GM12878 (cell line): ENCODE results near the gene HDGFL1. TPM values are rescaled to one million over a fixed set of nuclear protein-coding genes. Genes with fewer than 3 reads are reported as not detected.

ENCODE experiments used
- ATAC-seq: fragments of 200-7000 bp; cut with Tn5 transposase; 3 replicates; pipeline ENCODE4 v1.9.1; 2020; ENCODE audit warnings: mild to moderate bottlenecking, moderate library complexity
- BruUV-seq: library from RNA; stranded (reverse); fragments of 400-500 nt; replicated peaks from 2 replicates; lab custom pipeline; 2021; lab: Mats Ljungman, UMichigan
- CTCF ChIA-PET: fragments of 300-600 bp; sonication (Branson Sonifier 250); formaldehyde crosslinking; extraction: SDS; loops from one replicate; lab custom pipeline; 2021; ENCODE audit warnings: inconsistent platforms; lab: Yijun Ruan, JAX
- POLR2A ChIA-PET: fragments of 350-600 bp; formaldehyde crosslinking; extraction: SDS; loops from one replicate; lab custom pipeline; 2021; ENCODE audit warnings: inconsistent platforms; lab: Charles Lee
- RAD21 ChIA-PET: fragments of 300-600 bp; sonication (Branson Sonifier 250); formaldehyde crosslinking; loops from one replicate; lab custom pipeline; 2023; ENCODE audit warnings: antibody characterized with exemption; ENCODE audit not compliant: unreplicated experiment; lab: Charles Lee
- SMC1A ChIA-PET: fragments of 300-600 bp; sonication (Branson Sonifier 250); formaldehyde crosslinking; loops from one replicate; lab custom pipeline; 2023; ENCODE audit not compliant: unreplicated experiment, uncharacterized antibody; lab: Charles Lee
- DNase-seq: peaks from one replicate; pipeline ENCODE4 v3.0.0-alpha.2; 2011; ENCODE audit warnings: low read depth, low spot score
- FAIRE-seq: peaks from 3 replicates; lab custom pipeline; 2011; peaks lifted over from hg19 to GRCh38; lab: Jason Lieb, UNC
- H2AFZ ChIP-seq: 2 replicates; pipeline ENCODE4 v1.6.0; 2011; ENCODE audit warnings: low read depth, low read length, control low read depth; ENCODE audit not compliant: control insufficient read depth
- H3K27ac ChIP-seq: 2 replicates; pipeline ENCODE4 v1.5.1; 2011; ENCODE audit warnings: control low read depth; ENCODE audit not compliant: control insufficient read depth, insufficient read depth
- H3K27me3 ChIP-seq, 2 experiments: replicated peaks in 1 of 2; 2 replicates each; pipeline versions ENCODE4 v1.6.0 to v1.6.1; 2011; ENCODE audit warnings: low read length in 1 of 2; ENCODE audit not compliant: control insufficient read depth in 2 of 2, insufficient read depth in 2 of 2
- H3K36me3 ChIP-seq, 2 experiments: 2 replicates each; pipeline ENCODE4 v1.5.1; 2011; ENCODE audit warnings: low read length in 1 of 2; ENCODE audit not compliant: control insufficient read depth in 2 of 2, insufficient read depth in 2 of 2
- H3K4me1 ChIP-seq: 2 replicates; pipeline ENCODE4 v1.6.1; 2011; ENCODE audit warnings: mild to moderate bottlenecking, low read length, moderate library complexity, mixed read lengths; ENCODE audit not compliant: control insufficient read depth, insufficient read depth
- H3K4me2 ChIP-seq: 2 replicates; pipeline ENCODE4 v1.6.0; 2011; ENCODE audit warnings: control low read depth; ENCODE audit not compliant: control insufficient read depth, insufficient read depth
- H3K4me3 ChIP-seq: fragments of 200-600 bp; sonication (generic); 2 replicates; pipeline ENCODE4 v1.5.1; 2016
- H3K79me2 ChIP-seq: 2 replicates; pipeline ENCODE4 v1.6.0; 2011; ENCODE audit warnings: low read length; ENCODE audit not compliant: control insufficient read depth, insufficient read depth
- H3K9ac ChIP-seq: 2 replicates; pipeline ENCODE4 v1.8.0; 2011; ENCODE audit warnings: low read length, control low read depth, mixed read lengths; ENCODE audit not compliant: control insufficient read depth, insufficient read depth
- H3K9me3 ChIP-seq: replicated peaks from 3 replicates; pipeline ENCODE4 v1.5.1; 2011; ENCODE audit warnings: mild to moderate bottlenecking, low read length; ENCODE audit not compliant: control insufficient read depth, insufficient read depth
- H4K20me1 ChIP-seq: 2 replicates; pipeline ENCODE4 v1.6.0; 2011; ENCODE audit not compliant: control insufficient read depth, insufficient read depth
- EZH2 ChIP-seq: IDR thresholded peaks from 2 replicates; pipeline ENCODE4 v1.6.1; 2012; ENCODE audit warnings: low read depth, mild to moderate bottlenecking, control low read depth, inconsistent platforms, low read length, borderline replicate concordance; ENCODE audit not compliant: control insufficient read depth
- GABPA ChIP-seq: IDR thresholded peaks from 2 replicates; pipeline ENCODE4 v1.6.1; 2014; ENCODE audit warnings: antibody characterized with exemption, low read depth, mild to moderate bottlenecking, inconsistent platforms
- NBN ChIP-seq: fragments of 450-650 bp; IDR thresholded peaks from 2 replicates; pipeline ENCODE4 v1.6.1; 2016
- POU2F2 ChIP-seq: IDR thresholded peaks from 3 replicates; pipeline ENCODE4 v1.6.1; 2011; ENCODE audit warnings: low read depth, mild to moderate bottlenecking, low read length, borderline replicate concordance
- TARDBP ChIP-seq: IDR thresholded peaks from 2 replicates; pipeline ENCODE4 v1.6.1; 2016; ENCODE audit warnings: borderline replicate concordance
- ZZZ3 ChIP-seq: IDR thresholded peaks from 2 replicates; pipeline ENCODE4 v1.6.1; 2011; ENCODE audit warnings: low read depth; ENCODE audit not compliant: control insufficient read depth, insufficient read length
- WGBS: methylation state at CpG from one replicate; pipeline ENCODE4 v1.1.6; 2016; ENCODE audit warnings: low lambda C conversion rate; ENCODE audit not compliant: insufficient replicate concordance, insufficient coverage; ENCODE audit errors: missing lambda C conversion rate; 5-methylcytosine and 5-hydroxymethylcytosine counted together
- in situ Hi-C: fragments of 300-500 bp; cut with MboI; formaldehyde crosslinking; loops from 9 replicates; pipeline ENCODE4 v1.14.3; 2018; ENCODE audit warnings: mixed read lengths
- intact Hi-C: fragments of 100-400 bp; cut with micrococcal nuclease; formaldehyde crosslinking; loops from one replicate; pipeline ENCODE4 v1.14.2; 2022; ENCODE audit not compliant: unreplicated experiment
- polyA plus RNA-seq, 11 experiments: library from polyadenylated mRNA; depleted of rRNA in 4 of 11; unstranded in 6 of 11; stranded (reverse) in 5 of 11; fragments of >200 nt; fragmentation: Nextera tagmentation in 4 of 11; fragmentation: Illumina TruSeq in 1 of 11; extraction: Ambion mirVana in 4 of 11; extraction: Trizol in 1 of 11; gene quantifications; 1 replicate in 1 of 11; 2 replicates in 10 of 11; pipeline versions ENCODE4 v1.2.1 to v1.2.3, GENCODE V29; 2011 to 2016; ENCODE audit warnings: inconsistent platforms in 2 of 11, missing spikeins in 2 of 11, low read depth in 1 of 11
- total RNA-seq, 4 experiments: library from RNA; depleted of rRNA in 3 of 4; stranded (reverse); fragments of >200 nt in 3 of 4; fragmentation: Illumina TruSeq in 1 of 4; extraction: Trizol in 1 of 4; gene quantifications; 2 replicates each; pipeline versions ENCODE4 v1.2.1 to v1.2.3, GENCODE V29; 2013 to 2021
- TF ChIP-seq, protein P1 (sequence below): fragments of 450-650 bp; IDR thresholded peaks from 2 replicates; pipeline ENCODE4 v1.6.1; 2017; ENCODE audit warnings: mild to moderate bottlenecking, low read depth, inconsistent platforms; ENCODE audit not compliant: poor library complexity, severe bottlenecking
- TF ChIP-seq, protein P2 (sequence below): fragments of 450-650 bp; formaldehyde crosslinking; IDR thresholded peaks from 2 replicates; pipeline ENCODE4 v1.4.0; 2020; ENCODE audit warnings: mild to moderate bottlenecking, moderate library complexity

Gene HDGFL1
- total and polyA plus RNA-seq, 10 of the 15 experiments (the other 5 are each of a cell fraction or from before 2014, with no cell fraction given), result 0.03 to 0.69 (median 0.19) TPM

DNA sequence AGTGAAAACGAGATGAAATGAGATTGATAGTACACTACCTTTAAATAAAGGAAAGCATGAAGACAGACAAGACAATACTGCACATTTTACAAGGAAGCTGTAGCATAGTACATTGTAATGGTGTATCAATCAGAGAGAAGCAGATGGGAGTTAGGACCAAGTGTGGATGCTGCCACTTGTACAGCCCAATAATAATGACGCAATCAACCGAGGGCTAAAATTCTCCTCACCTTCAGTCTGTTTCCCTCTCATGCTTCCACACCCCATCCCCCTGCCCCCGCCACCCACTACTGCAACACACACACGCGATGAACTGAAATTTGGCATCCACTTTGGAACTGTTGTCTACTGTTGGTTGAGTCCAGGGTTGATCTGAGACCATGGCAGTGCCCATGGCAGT lies 12.4 kb upstream of the HDGFL1 start:
- Histone ChIP-seq H2AFZ (no peak overlapping the region), H3K27me3 (no peaks in the 10 kb centered on the region), H3K79me2 (no peaks in the 10 kb centered on the region), H4K20me1 (no peaks in the 10 kb centered on the region), H3K9ac (no peak overlapping the region), H3K9me3 (no peaks in the 10 kb centered on the region), H3K4me3 (no peak overlapping the region), H3K27ac (no peak overlapping the region), H3K36me3 (no peaks in the 10 kb centered on the region), H3K4me1 (no peaks in the 10 kb centered on the region), H3K4me2 (no peak overlapping the region)
- 69% methylated on average over 6 of the region's 6 CpGs for WGBS
- no peak for DNase-seq
- intact Hi-C loops (no loop called here), in situ Hi-C loops (no loop called here)
- no peak for FAIRE-seq
- ChIA-PET SMC1A (interaction anchor here (0.6 kb wide), 1 partner anchor 10 kb away, joined by 3 read pairs; no protein-coding TSS in a partner anchor), POLR2A (no interaction called here), RAD21 (no interaction called here), CTCF (interaction anchor here (0.7 kb wide), 1 partner anchor 10 kb away, joined by 3 read pairs; no protein-coding TSS in a partner anchor)
- ATAC-seq, result no peak
- BruUV-seq, result no TSS peak
- TF ChIP-seq TARDBP (no peak), EZH2 (no peak), POU2F2 (no peak), NBN (no peak), GABPA (no peak), ZZZ3 (no peak)
- TF ChIP-seq, protein P1, sequence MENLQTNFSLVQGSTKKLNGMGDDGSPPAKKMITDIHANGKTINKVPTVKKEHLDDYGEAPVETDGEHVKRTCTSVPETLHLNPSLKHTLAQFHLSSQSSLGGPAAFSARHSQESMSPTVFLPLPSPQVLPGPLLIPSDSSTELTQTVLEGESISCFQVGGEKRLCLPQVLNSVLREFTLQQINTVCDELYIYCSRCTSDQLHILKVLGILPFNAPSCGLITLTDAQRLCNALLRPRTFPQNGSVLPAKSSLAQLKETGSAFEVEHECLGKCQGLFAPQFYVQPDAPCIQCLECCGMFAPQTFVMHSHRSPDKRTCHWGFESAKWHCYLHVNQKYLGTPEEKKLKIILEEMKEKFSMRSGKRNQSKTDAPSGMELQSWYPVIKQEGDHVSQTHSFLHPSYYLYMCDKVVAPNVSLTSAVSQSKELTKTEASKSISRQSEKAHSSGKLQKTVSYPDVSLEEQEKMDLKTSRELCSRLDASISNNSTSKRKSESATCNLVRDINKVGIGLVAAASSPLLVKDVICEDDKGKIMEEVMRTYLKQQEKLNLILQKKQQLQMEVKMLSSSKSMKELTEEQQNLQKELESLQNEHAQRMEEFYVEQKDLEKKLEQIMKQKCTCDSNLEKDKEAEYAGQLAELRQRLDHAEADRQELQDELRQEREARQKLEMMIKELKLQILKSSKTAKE, result no peak
- TF ChIP-seq, protein P2, sequence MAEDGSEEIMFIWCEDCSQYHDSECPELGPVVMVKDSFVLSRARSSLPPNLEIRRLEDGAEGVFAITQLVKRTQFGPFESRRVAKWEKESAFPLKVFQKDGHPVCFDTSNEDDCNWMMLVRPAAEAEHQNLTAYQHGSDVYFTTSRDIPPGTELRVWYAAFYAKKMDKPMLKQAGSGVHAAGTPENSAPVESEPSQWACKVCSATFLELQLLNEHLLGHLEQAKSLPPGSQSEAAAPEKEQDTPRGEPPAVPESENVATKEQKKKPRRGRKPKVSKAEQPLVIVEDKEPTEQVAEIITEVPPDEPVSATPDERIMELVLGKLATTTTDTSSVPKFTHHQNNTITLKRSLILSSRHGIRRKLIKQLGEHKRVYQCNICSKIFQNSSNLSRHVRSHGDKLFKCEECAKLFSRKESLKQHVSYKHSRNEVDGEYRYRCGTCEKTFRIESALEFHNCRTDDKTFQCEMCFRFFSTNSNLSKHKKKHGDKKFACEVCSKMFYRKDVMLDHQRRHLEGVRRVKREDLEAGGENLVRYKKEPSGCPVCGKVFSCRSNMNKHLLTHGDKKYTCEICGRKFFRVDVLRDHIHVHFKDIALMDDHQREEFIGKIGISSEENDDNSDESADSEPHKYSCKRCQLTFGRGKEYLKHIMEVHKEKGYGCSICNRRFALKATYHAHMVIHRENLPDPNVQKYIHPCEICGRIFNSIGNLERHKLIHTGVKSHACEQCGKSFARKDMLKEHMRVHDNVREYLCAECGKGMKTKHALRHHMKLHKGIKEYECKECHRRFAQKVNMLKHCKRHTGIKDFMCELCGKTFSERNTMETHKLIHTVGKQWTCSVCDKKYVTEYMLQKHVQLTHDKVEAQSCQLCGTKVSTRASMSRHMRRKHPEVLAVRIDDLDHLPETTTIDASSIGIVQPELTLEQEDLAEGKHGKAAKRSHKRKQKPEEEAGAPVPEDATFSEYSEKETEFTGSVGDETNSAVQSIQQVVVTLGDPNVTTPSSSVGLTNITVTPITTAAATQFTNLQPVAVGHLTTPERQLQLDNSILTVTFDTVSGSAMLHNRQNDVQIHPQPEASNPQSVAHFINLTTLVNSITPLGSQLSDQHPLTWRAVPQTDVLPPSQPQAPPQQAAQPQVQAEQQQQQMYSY (CRISPR knock-in tag), result no peak
